Fibroblast of lung (primary cell): ENCODE data around the gene MCM6. TPM values are rescaled to one million over a fixed set of nuclear protein-coding genes. Genes with fewer than 3 reads are reported as not detected.

Source experiments
- DNase-seq, 2 donors: peaks; one replicate each; pipeline versions ENCODE4 v3.0.0 to v3.0.0-alpha.2; 2010; ENCODE audit warnings: low read depth in 2 of 2
- H2AFZ ChIP-seq: 2 replicates; pipeline ENCODE4 v1.5.1; 2012; ENCODE audit warnings: low read length, control low read depth, inconsistent platforms
- H3K27ac ChIP-seq: 2 replicates; pipeline ENCODE4 v1.5.1; 2011; ENCODE audit warnings: low read length, control low read depth; ENCODE audit not compliant: insufficient read depth
- H3K27me3 ChIP-seq: 2 replicates; pipeline ENCODE4 v1.5.1; 2011; ENCODE audit warnings: mild to moderate bottlenecking, low read length; ENCODE audit not compliant: control insufficient read depth, insufficient read depth
- H3K36me3 ChIP-seq: 2 replicates; pipeline ENCODE4 v1.5.1; 2011; ENCODE audit warnings: low read length; ENCODE audit not compliant: control insufficient read depth, insufficient read depth
- H3K4me1 ChIP-seq: 2 replicates; pipeline ENCODE4 v1.5.1; 2011; ENCODE audit warnings: low read length; ENCODE audit not compliant: control insufficient read depth, insufficient read depth; ENCODE audit errors: extremely low read depth
- H3K4me2 ChIP-seq: 2 replicates; pipeline ENCODE4 v1.5.1; 2011; ENCODE audit warnings: low read length, control low read depth; ENCODE audit not compliant: insufficient read depth; ENCODE audit errors: extremely low read depth
- H3K4me3 ChIP-seq, 4 experiments: fragments of 200-600 bp in 1 of 4; sonication (generic) in 1 of 4; replicated peaks in 1 of 4; 2 replicates each; pipeline ENCODE4 v1.5.1; 2011 to 2016; ENCODE audit warnings: low read length in 4 of 4, low read depth in 3 of 4, mild to moderate bottlenecking in 3 of 4, control low read depth in 2 of 4, inconsistent platforms in 1 of 4, mixed read lengths in 1 of 4; ENCODE audit not compliant: insufficient read depth in 1 of 4; ENCODE audit errors: control extremely low read depth in 1 of 4
- H3K79me2 ChIP-seq: 2 replicates; pipeline ENCODE4 v1.5.1; 2012; ENCODE audit warnings: mild to moderate bottlenecking, low read length, inconsistent platforms; ENCODE audit not compliant: control insufficient read depth, insufficient read depth
- H3K9ac ChIP-seq: 2 replicates; pipeline ENCODE4 v1.5.1; 2011; ENCODE audit warnings: mild to moderate bottlenecking, low read length, control low read depth; ENCODE audit not compliant: insufficient read depth
- H3K9me3 ChIP-seq: 2 replicates; pipeline ENCODE4 v1.5.1; 2012; ENCODE audit warnings: low read depth, low read length; ENCODE audit not compliant: control insufficient read depth, insufficient read depth
- H4K20me1 ChIP-seq: 2 replicates; pipeline ENCODE4 v1.5.1; 2011; ENCODE audit warnings: low read length; ENCODE audit not compliant: control insufficient read depth, insufficient read depth; ENCODE audit errors: extremely low read depth
- EZH2 ChIP-seq: IDR thresholded peaks from 2 replicates; pipeline ENCODE4 v1.5.1; 2012; ENCODE audit warnings: low read length, control low read depth, mild to moderate bottlenecking; ENCODE audit errors: missing control alignments
- polyA plus RNA-seq, 2 donors: library from polyadenylated mRNA; depleted of rRNA in 1 of 2; stranded (reverse) in 1 of 2; unstranded in 1 of 2; fragments of >200 nt; gene quantifications; 2 replicates each; pipeline ENCODE4 v1.2.1, GENCODE V29; 2011 to 2012; ENCODE audit warnings: missing spikeins in 1 of 2
- total RNA-seq: library from RNA; depleted of rRNA; stranded (reverse); fragments of >200 nt; gene quantifications from 2 replicates; pipeline ENCODE4 v1.2.1, GENCODE V29; 2014
- TF ChIP-seq, protein P1 (sequence below), 2 donors: IDR thresholded peaks in 1 of 2; conservative IDR thresholded peaks in 1 of 2; 1 replicate in 1 of 2; 2 replicates in 1 of 2; pipeline ENCODE4 v1.5.1; 2011 to 2012; ENCODE audit warnings: low read length in 2 of 2, control low read depth in 1 of 2, inconsistent platforms in 1 of 2, low read depth in 1 of 2, mild to moderate bottlenecking in 1 of 2

The MCM6 gene
- total and polyA plus RNA-seq, 2 donors (not counting 1 experiment from before 2014, with no cell fraction given) = 11.2 to 36.0 TPM

DNA sequence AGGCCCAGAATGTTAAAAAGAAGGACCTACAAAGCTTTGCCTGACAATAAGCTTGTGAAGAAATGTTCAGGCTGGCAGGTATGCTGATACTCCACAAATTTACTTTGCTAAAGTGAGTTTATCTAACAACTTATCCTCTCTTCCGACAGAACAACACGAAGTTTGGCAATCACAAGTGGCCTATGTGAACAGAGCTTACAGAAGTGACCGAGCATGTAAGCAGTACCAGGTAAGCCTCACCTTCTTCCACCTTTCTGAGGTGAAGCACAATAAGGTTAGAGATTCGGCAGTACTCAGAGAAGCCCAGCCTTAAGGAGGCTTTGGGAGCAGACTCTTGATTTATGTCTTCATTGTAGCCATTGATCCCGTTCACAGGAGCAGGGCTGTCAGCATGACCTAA, 30.2 kb downstream of the MCM6 start:
- H3K27me3 ChIP-seq = no peaks in the 10 kb centered on the region
- no peaks in the 10 kb centered on the region for H4K20me1 ChIP-seq
- TF ChIP-seq, protein P1, sequence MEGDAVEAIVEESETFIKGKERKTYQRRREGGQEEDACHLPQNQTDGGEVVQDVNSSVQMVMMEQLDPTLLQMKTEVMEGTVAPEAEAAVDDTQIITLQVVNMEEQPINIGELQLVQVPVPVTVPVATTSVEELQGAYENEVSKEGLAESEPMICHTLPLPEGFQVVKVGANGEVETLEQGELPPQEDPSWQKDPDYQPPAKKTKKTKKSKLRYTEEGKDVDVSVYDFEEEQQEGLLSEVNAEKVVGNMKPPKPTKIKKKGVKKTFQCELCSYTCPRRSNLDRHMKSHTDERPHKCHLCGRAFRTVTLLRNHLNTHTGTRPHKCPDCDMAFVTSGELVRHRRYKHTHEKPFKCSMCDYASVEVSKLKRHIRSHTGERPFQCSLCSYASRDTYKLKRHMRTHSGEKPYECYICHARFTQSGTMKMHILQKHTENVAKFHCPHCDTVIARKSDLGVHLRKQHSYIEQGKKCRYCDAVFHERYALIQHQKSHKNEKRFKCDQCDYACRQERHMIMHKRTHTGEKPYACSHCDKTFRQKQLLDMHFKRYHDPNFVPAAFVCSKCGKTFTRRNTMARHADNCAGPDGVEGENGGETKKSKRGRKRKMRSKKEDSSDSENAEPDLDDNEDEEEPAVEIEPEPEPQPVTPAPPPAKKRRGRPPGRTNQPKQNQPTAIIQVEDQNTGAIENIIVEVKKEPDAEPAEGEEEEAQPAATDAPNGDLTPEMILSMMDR (conservative IDR thresholded peaks at IDR 0.05 in 1 of 2, IDR thresholded peaks at IDR 0.05 in 1 of 2; ENCODE audit: low read depth in 1 of 2, low read length in 2 of 2) = no peak
- no peak for TF ChIP-seq EZH2
- peaks cover 3% of the 10 kb centered on the region for H3K36me3 ChIP-seq
- no peak for DNase-seq
- no peak overlapping the region for H3K4me2 ChIP-seq
- H3K79me2 ChIP-seq = no peaks in the 10 kb centered on the region
- H3K9ac ChIP-seq = no peak overlapping the region
- no peak overlapping the region for H3K27ac ChIP-seq
- H3K4me1 ChIP-seq = no peaks in the 10 kb centered on the region
- H2AFZ ChIP-seq = no peak overlapping the region
- H3K4me3 ChIP-seq = no peak overlapping the region
- H3K9me3 ChIP-seq = no peaks in the 10 kb centered on the region

DNA sequence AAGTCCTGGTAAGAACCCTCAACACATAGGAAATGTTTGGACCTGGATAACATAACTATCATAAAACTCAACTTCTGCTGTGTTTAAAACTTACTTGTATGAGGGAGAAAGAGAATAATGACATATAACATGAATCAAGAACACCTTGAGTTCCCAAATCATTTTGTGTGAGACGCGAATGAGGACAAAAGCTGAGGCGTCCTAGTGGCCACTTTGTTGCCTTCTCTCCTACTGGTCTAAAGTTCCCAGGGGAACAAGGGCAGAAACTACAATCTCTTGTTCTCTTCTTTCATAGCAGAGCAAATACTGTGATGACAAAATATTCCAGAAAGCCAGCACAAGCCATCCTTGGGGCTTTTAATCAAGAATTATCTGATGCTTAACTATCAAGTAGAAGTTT, 31.0 kb downstream of the MCM6 start:
- Histone ChIP-seq H3K79me2 (no peaks in the 10 kb centered on the region), H2AFZ (no peak overlapping the region), H3K4me2 (no peak overlapping the region), H3K4me3 (no peak overlapping the region), H3K4me1 (peaks cover 2% of the 10 kb centered on the region), H3K27ac (no peak overlapping the region), H3K9me3 (no peaks in the 10 kb centered on the region), H3K9ac (no peak overlapping the region), H4K20me1 (no peaks in the 10 kb centered on the region), H3K27me3 (no peaks in the 10 kb centered on the region), H3K36me3 (peaks cover 1% of the 10 kb centered on the region)
- no peak for DNase-seq
- TF ChIP-seq EZH2 = no peak
- TF ChIP-seq, protein P1 (conservative IDR thresholded peaks at IDR 0.05 in 1 of 2, IDR thresholded peaks at IDR 0.05 in 1 of 2; ENCODE audit: low read depth in 1 of 2, low read length in 2 of 2) = no peak

DNA sequence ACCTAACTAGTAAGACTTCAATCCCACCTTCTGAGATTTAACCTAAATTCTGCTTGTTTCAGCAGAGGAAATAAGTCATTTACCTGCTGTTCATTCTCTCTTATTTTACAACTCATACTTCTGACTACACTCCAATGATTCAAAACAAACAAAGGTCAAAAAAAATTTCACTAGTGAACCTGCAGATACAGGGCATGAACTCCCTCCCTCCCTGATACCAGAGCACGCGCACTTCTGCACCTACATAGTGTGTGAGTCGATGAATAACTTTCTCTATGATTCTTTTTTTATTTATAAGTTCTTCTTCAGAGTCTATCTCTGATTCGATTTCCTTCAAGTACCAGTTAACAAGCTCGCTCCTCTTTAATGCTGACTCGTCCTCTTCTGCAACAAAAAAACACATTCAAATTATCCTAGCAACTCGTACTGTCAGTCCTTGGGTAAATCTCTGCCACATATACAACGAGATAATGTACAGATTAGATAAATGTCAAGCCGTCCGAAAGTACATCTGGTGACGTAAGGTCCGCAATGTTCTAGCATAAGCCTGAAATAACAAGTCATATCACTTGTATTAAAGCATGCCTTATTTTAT, 31.8 kb downstream of the MCM6 start:
- Histone ChIP-seq H3K36me3 (peaks cover 1% of the 10 kb centered on the region), H3K4me2 (no peak overlapping the region), H3K4me1 (peaks cover 5% of the 10 kb centered on the region), H3K4me3 (no peak overlapping the region), H3K9ac (no peak overlapping the region), H3K27me3 (no peaks in the 10 kb centered on the region), H3K9me3 (no peaks in the 10 kb centered on the region), H3K79me2 (no peaks in the 10 kb centered on the region), H4K20me1 (no peaks in the 10 kb centered on the region), H2AFZ (no peak overlapping the region), H3K27ac (no peak overlapping the region)
- no peak for DNase-seq
- TF ChIP-seq EZH2 = no peak
- TF ChIP-seq, protein P1 (conservative IDR thresholded peaks at IDR 0.05 in 1 of 2, IDR thresholded peaks at IDR 0.05 in 1 of 2; ENCODE audit: low read depth in 1 of 2, low read length in 2 of 2) = no peak
